HUDEP-2 (cell line): Measurements from ENCODE around the gene USP7.
"Not testable (repeated sequence)": the region's sequence is repeated elsewhere in the genome, so short reads cannot be mapped to it uniquely, and the experiment has no call there.

ENCODE experiments used
- DNase-seq, 76 experiments: peaks; one replicate each; lab custom pipeline; 2025; ENCODE audit not compliant: unreplicated experiment in 76 of 76; lab: John Stamatoyannopoulos, UW

The USP7 gene

GRCh38 chr16:8885674-8886592 is 77.8 kb downstream of the USP7 start:
- DNase-seq = peak in 2 of 76 experiments; percentile 14 to 15

GRCh38 chr16:8882725-8883377 is 80.9 kb downstream of the USP7 start:
- no peak for DNase-seq

- no peak for DNase-seq
These were observed 81.6 kb downstream of the USP7 start, which contains the start of gene LITAFD for GRCh38 chr16:8882041-8882617. Gene LITAFD (plus strand): TSS chr16:8882351. CDS start chr16:8884356, 2,005 bp downstream.

GRCh38 chr16:8880839-8881510 is 82.7 kb downstream of the USP7 start:
- DNase-seq = no peak

- DNase-seq = no peak
These were observed 85.2 kb downstream of the USP7 start for GRCh38 chr16:8878523-8878911.

- DNase-seq = no peak
These were observed 85.7 kb downstream of the USP7 start for GRCh38 chr16:8877894-8878522.

- DNase-seq = not testable (repeated sequence)
These were observed 88.4 kb downstream of the USP7 start for GRCh38 chr16:8875317-8875716.

- DNase-seq = no peak
These were observed 89.3 kb downstream of the USP7 start for GRCh38 chr16:8874388-8874787.

- not testable (repeated sequence) for DNase-seq
These were observed 89.9 kb downstream of the USP7 start for GRCh38 chr16:8873866-8874195.

GRCh38 chr16:8872967-8873865 is 90.5 kb downstream of the USP7 start:
- no peak for DNase-seq

- no peak for DNase-seq
These were observed 91.6 kb downstream of the USP7 start for GRCh38 chr16:8872071-8872470.

GRCh38 chr16:8869988-8870241 is 93.8 kb downstream of the USP7 start:
- DNase-seq = not testable (repeated sequence)

GRCh38 chr16:8869212-8869987 is 94.3 kb downstream of the USP7 start:
- peak in 4 of 76 experiments; percentile 9 to 70 (median 14) for DNase-seq

- DNase-seq = peak in 75 of 76 experiments; percentile 49 to 92 (median 85)
These were observed 95.1 kb downstream of the USP7 start, which contains the start of gene CARHSP1 for GRCh38 chr16:8868416-8869211. Gene CARHSP1 (minus strand): TSS chr16:8869006. CDS start chr16:8859328, 9,678 bp downstream.

GRCh38 chr16:8867932-8868415 is 95.7 kb downstream of the USP7 start:
- DNase-seq = peak in 2 of 76 experiments; percentile 57 to 75

GRCh38 chr16:8867216-8867931 is 96.3 kb downstream of the USP7 start:
- peak in 34 of 76 experiments; percentile 11 to 69 (median 31) for DNase-seq

- DNase-seq = no peak
These were observed 96.9 kb downstream of the USP7 start for GRCh38 chr16:8866884-8867215.
